ENCODE data around the gene ZNF511.

The ZNF511 gene

DNA sequence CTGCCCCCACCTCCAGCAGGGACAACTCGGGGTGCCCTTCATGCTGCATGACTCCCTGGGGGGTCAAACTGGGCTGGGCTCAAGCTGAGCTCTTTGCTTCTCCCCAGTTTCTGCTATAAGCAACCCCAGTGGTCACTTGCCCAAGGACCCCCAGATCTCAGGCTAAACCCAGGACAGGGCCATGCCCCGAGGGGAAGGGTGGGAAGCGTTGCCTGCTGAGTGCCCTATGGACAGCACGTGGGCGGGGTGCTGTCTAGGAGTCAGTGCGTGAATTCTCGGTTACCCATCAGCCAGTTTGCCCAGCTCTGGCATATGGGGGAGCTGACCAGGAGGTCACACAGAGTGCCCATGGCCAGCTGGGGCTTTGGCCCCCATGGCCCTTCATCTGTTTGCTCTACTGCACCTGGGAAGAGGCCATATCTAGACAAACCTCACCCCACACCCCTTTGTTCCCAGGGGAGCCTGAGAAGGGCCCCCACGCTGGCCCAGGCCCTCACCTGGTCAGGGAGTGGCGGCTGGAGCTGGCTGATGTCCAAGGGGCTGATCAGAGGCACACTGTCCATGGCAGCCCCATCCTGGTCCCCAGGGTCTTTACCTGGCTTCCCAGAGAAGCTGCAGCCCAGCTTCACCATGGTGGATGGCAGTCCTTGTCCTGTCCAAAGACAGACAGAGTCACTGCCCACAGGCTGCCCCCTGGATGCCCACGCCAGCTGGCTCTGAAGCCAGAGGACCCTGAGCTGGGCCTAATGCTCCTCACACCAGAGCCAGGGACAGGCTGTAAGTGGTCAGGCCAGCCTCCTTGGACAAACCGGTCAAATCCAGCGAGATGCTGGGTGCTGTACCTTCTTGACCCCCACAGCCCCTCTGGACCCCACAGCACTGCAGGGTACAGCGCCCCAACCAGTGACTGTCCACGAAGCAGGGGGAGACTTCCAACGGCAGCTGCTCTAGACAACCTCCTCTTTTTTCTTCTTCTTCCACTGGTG is 19.9 kb downstream of the ZNF511 start:
- H3K4me3 ChIP-seq (ENCODE audit: insufficient read depth, low read length, poor library complexity, severe bottlenecking), result no peak overlapping the region
- no peaks in the 10 kb centered on the region for H3K9me2 ChIP-seq (replicated peaks; ENCODE audit: insufficient read depth, low read length)
- H4K20me1 ChIP-seq (ENCODE audit: low read depth, low read length), result no peaks in the 10 kb centered on the region
- no peak overlapping the region for H3K27ac ChIP-seq (ENCODE audit: low read depth, low read length)
- no peaks in the 10 kb centered on the region for H3K9me3 ChIP-seq (ENCODE audit: insufficient read depth, low read length)
- 0 out of 2 replicates have a peak, but pooled peaks cover 5% of the 10 kb centered on the region for H3F3A ChIP-seq (ENCODE audit: insufficient read depth)
- no peak overlapping the region for H2AFZ ChIP-seq (ENCODE audit: low read depth, low read length, severe bottlenecking)
- no peaks in the 10 kb centered on the region for H3K79me2 ChIP-seq (ENCODE audit: insufficient read depth, low read length)
- H3K9ac ChIP-seq (ENCODE audit: low read length), result no peak overlapping the region
- no peaks in the 10 kb centered on the region for H3K36me3 ChIP-seq (ENCODE audit: low read length)
- H3K27me3 ChIP-seq (ENCODE audit: low read length), result no peaks in the 10 kb centered on the region
- H3K4me2 ChIP-seq (ENCODE audit: low read depth, low read length, poor library complexity, severe bottlenecking), result no peak overlapping the region
- TF ChIP-seq EZH2phosphoT487 (conservative IDR thresholded peaks at IDR 0.05; ENCODE audit: low read length), result no peak
- TF ChIP-seq, protein P1, sequence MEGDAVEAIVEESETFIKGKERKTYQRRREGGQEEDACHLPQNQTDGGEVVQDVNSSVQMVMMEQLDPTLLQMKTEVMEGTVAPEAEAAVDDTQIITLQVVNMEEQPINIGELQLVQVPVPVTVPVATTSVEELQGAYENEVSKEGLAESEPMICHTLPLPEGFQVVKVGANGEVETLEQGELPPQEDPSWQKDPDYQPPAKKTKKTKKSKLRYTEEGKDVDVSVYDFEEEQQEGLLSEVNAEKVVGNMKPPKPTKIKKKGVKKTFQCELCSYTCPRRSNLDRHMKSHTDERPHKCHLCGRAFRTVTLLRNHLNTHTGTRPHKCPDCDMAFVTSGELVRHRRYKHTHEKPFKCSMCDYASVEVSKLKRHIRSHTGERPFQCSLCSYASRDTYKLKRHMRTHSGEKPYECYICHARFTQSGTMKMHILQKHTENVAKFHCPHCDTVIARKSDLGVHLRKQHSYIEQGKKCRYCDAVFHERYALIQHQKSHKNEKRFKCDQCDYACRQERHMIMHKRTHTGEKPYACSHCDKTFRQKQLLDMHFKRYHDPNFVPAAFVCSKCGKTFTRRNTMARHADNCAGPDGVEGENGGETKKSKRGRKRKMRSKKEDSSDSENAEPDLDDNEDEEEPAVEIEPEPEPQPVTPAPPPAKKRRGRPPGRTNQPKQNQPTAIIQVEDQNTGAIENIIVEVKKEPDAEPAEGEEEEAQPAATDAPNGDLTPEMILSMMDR (IDR thresholded peaks at IDR 0.05; ENCODE audit: insufficient read depth, low read length, poor library complexity, severe bottlenecking), result no peak

DNA sequence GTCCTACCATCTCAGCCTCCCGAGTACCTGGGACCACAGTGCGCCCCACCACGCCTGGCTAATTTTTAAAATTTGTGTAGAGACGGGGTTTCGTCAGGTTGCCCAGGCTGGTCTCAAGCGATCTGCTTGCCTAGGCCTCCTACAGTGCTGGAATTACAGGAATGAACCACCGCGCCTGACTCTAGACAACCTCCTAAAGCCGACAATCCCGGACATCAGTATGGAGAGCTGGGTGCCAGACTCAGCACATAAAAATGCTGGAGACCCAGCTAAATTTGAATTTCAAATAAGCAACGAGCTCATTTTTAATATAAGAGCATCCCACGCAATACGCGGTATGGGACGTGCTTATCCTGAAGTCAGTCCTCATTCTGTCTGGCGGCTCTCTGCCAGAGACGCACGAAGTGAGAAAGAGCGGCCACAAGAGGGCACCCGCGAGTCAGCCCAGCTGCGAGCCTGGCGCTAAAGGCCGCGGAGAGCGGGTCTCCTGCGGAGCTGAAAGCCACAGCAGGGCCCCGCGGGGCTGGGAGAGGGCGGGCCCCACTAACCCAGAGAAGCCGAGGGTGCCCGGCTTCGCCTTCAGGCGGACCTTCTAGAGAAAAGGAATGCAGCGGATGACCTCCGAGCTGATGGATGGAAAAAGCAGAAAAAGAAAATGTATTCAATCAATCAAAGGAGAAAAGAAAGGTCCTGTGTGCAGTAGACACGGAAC is 20.9 kb downstream of the ZNF511 start:
- Histone ChIP-seq H3K4me3 (ENCODE audit: insufficient read depth, low read length, poor library complexity, severe bottlenecking) (no peak overlapping the region), H3K9ac (ENCODE audit: low read length) (no peak overlapping the region)

GRCh38 chr10:133332936-133333699 is 24.4 kb downstream of the ZNF511 start:
- no peak overlapping the region for H3K4me2 ChIP-seq (ENCODE audit: low read depth, low read length, poor library complexity, severe bottlenecking)
- no peaks in the 10 kb centered on the region for H3K27me3 ChIP-seq (ENCODE audit: low read length)

More for the DNA sequence above, 20.9 kb downstream of the ZNF511 start:
- H3K27ac ChIP-seq (ENCODE audit: low read depth, low read length), result no peak overlapping the region
- H3K9me2 ChIP-seq (replicated peaks; ENCODE audit: insufficient read depth, low read length), result no peaks in the 10 kb centered on the region
- H3K79me2 ChIP-seq (ENCODE audit: insufficient read depth, low read length), result no peaks in the 10 kb centered on the region
- TF ChIP-seq, protein P1 (IDR thresholded peaks at IDR 0.05; ENCODE audit: insufficient read depth, low read length, poor library complexity, severe bottlenecking), result peak; percentile 93
- TF ChIP-seq EZH2phosphoT487 (conservative IDR thresholded peaks at IDR 0.05; ENCODE audit: low read length), result no peak
- H3K9me3 ChIP-seq (ENCODE audit: insufficient read depth, low read length), result no peaks in the 10 kb centered on the region
- H3K36me3 ChIP-seq (ENCODE audit: low read length), result no peaks in the 10 kb centered on the region
- no peaks in the 10 kb centered on the region for H3K27me3 ChIP-seq (ENCODE audit: low read length)
- H2AFZ ChIP-seq (ENCODE audit: low read depth, low read length, severe bottlenecking), result no peak overlapping the region
- peak overlapping the region; percentile 41 for H3K4me2 ChIP-seq (ENCODE audit: low read depth, low read length, poor library complexity, severe bottlenecking)
- H3F3A ChIP-seq (ENCODE audit: insufficient read depth), result 0 out of 2 replicates have a peak, but pooled peaks cover 5% of the 10 kb centered on the region
- H4K20me1 ChIP-seq (ENCODE audit: low read depth, low read length), result no peaks in the 10 kb centered on the region

More at GRCh38 chr10:133332936-133333699, 24.4 kb downstream of the ZNF511 start:
- H3K36me3 ChIP-seq (ENCODE audit: low read length), result no peaks in the 10 kb centered on the region
- 0 out of 2 replicates have a peak, but pooled peaks cover 5% of the 10 kb centered on the region for H3F3A ChIP-seq (ENCODE audit: insufficient read depth)
- TF ChIP-seq EZH2phosphoT487 (conservative IDR thresholded peaks at IDR 0.05; ENCODE audit: low read length), result no peak
- TF ChIP-seq, protein P1 (IDR thresholded peaks at IDR 0.05; ENCODE audit: insufficient read depth, low read length, poor library complexity, severe bottlenecking), result no peak
- H3K9ac ChIP-seq (ENCODE audit: low read length), result no peak overlapping the region
- no peak overlapping the region for H2AFZ ChIP-seq (ENCODE audit: low read depth, low read length, severe bottlenecking)
- no peaks in the 10 kb centered on the region; the same call in 1 of the 2 replicates for H3K9me3 ChIP-seq (ENCODE audit: insufficient read depth, low read length)
- no peak overlapping the region for H3K4me3 ChIP-seq (ENCODE audit: insufficient read depth, low read length, poor library complexity, severe bottlenecking)
- H3K27ac ChIP-seq (ENCODE audit: low read depth, low read length), result no peak overlapping the region
- H3K9me2 ChIP-seq (replicated peaks; ENCODE audit: insufficient read depth, low read length), result no peaks in the 10 kb centered on the region
- no peaks in the 10 kb centered on the region for H4K20me1 ChIP-seq (ENCODE audit: low read depth, low read length)
- H3K79me2 ChIP-seq (ENCODE audit: insufficient read depth, low read length), result no peaks in the 10 kb centered on the region

Data from SU-DHL-6 (cell line).